Fibroblast of lung (primary cell): ENCODE data around the gene TASOR. TPM values are rescaled to one million over a fixed set of nuclear protein-coding genes. Genes with fewer than 3 reads are reported as not detected.
A peak's percentile ranks its signal among the peaks of the same experiment; 100 is the strongest.

Source experiments
- DNase-seq, 2 donors: peaks; one replicate each; pipeline versions ENCODE4 v3.0.0 to v3.0.0-alpha.2; 2010; ENCODE audit warnings: low read depth in 2 of 2
- H2AFZ ChIP-seq: 2 replicates; pipeline ENCODE4 v1.5.1; 2012; ENCODE audit warnings: low read length, control low read depth, inconsistent platforms
- H3K27ac ChIP-seq: 2 replicates; pipeline ENCODE4 v1.5.1; 2011; ENCODE audit warnings: low read length, control low read depth; ENCODE audit not compliant: insufficient read depth
- H3K27me3 ChIP-seq: 2 replicates; pipeline ENCODE4 v1.5.1; 2011; ENCODE audit warnings: mild to moderate bottlenecking, low read length; ENCODE audit not compliant: control insufficient read depth, insufficient read depth
- H3K36me3 ChIP-seq: 2 replicates; pipeline ENCODE4 v1.5.1; 2011; ENCODE audit warnings: low read length; ENCODE audit not compliant: control insufficient read depth, insufficient read depth
- H3K4me1 ChIP-seq: 2 replicates; pipeline ENCODE4 v1.5.1; 2011; ENCODE audit warnings: low read length; ENCODE audit not compliant: control insufficient read depth, insufficient read depth; ENCODE audit errors: extremely low read depth
- H3K4me2 ChIP-seq: 2 replicates; pipeline ENCODE4 v1.5.1; 2011; ENCODE audit warnings: low read length, control low read depth; ENCODE audit not compliant: insufficient read depth; ENCODE audit errors: extremely low read depth
- H3K4me3 ChIP-seq, 4 experiments: fragments of 200-600 bp in 1 of 4; sonication (generic) in 1 of 4; replicated peaks in 1 of 4; 2 replicates each; pipeline ENCODE4 v1.5.1; 2011 to 2016; ENCODE audit warnings: low read length in 4 of 4, low read depth in 3 of 4, mild to moderate bottlenecking in 3 of 4, control low read depth in 2 of 4, inconsistent platforms in 1 of 4, mixed read lengths in 1 of 4; ENCODE audit not compliant: insufficient read depth in 1 of 4; ENCODE audit errors: control extremely low read depth in 1 of 4
- H3K79me2 ChIP-seq: 2 replicates; pipeline ENCODE4 v1.5.1; 2012; ENCODE audit warnings: mild to moderate bottlenecking, low read length, inconsistent platforms; ENCODE audit not compliant: control insufficient read depth, insufficient read depth
- H3K9ac ChIP-seq: 2 replicates; pipeline ENCODE4 v1.5.1; 2011; ENCODE audit warnings: mild to moderate bottlenecking, low read length, control low read depth; ENCODE audit not compliant: insufficient read depth
- H3K9me3 ChIP-seq: 2 replicates; pipeline ENCODE4 v1.5.1; 2012; ENCODE audit warnings: low read depth, low read length; ENCODE audit not compliant: control insufficient read depth, insufficient read depth
- H4K20me1 ChIP-seq: 2 replicates; pipeline ENCODE4 v1.5.1; 2011; ENCODE audit warnings: low read length; ENCODE audit not compliant: control insufficient read depth, insufficient read depth; ENCODE audit errors: extremely low read depth
- CTCF ChIP-seq, 2 donors: IDR thresholded peaks in 1 of 2; conservative IDR thresholded peaks in 1 of 2; 1 replicate in 1 of 2; 2 replicates in 1 of 2; pipeline ENCODE4 v1.5.1; 2011 to 2012; ENCODE audit warnings: low read length in 2 of 2, control low read depth in 1 of 2, inconsistent platforms in 1 of 2, low read depth in 1 of 2, mild to moderate bottlenecking in 1 of 2
- EZH2 ChIP-seq: IDR thresholded peaks from 2 replicates; pipeline ENCODE4 v1.5.1; 2012; ENCODE audit warnings: low read length, control low read depth, mild to moderate bottlenecking; ENCODE audit errors: missing control alignments
- polyA minus RNA-seq: library from RNA; depleted of rRNA, polyadenylated mRNA; stranded (reverse); fragments of >200 nt; gene quantifications from 2 replicates; pipeline ENCODE4 v1.2.3, GENCODE V29; 2011; ENCODE audit warnings: low replicate concordance
- polyA plus RNA-seq, 2 donors: library from polyadenylated mRNA; depleted of rRNA in 1 of 2; stranded (reverse) in 1 of 2; unstranded in 1 of 2; fragments of >200 nt; gene quantifications; 2 replicates each; pipeline ENCODE4 v1.2.1, GENCODE V29; 2011 to 2012; ENCODE audit warnings: missing spikeins in 1 of 2
- total RNA-seq: library from RNA; depleted of rRNA; stranded (reverse); fragments of >200 nt; gene quantifications from 2 replicates; pipeline ENCODE4 v1.2.1, GENCODE V29; 2014

Gene TASOR
- 99.4 and 112 TPM in 2 replicates for total RNA-seq
- polyA plus RNA-seq = 28.3 and 37.0 TPM in 2 replicates
- polyA plus RNA-seq (2012) = 21.3 and 25.0 TPM in 2 replicates
- polyA minus RNA-seq = 17.3 and 18.3 TPM in 2 replicates

GRCh38 chr3:56683122-56683817, at the start of gene TASOR:
TASOR (minus strand) TSS chr3:56683265; CDS start chr3:56683006, 259 bp downstream.
- Histone ChIP-seq H3K36me3 (no peaks in the 10 kb centered on the region), H3K27ac (peak within 1 kb of the TSS; percentile 92), H3K9ac (peak within 1 kb of the TSS; percentile 87), H3K27me3 (no peaks in the 10 kb centered on the region), H2AFZ (peak within 1 kb of the TSS; percentile 85), H3K4me3 (peak within 1 kb of the TSS; percentile 70 to 95 (median 86)), H3K79me2 (peaks cover 30% of the 10 kb centered on the region), H4K20me1 (no peaks in the 10 kb centered on the region), H3K4me1 (no peaks in the 10 kb centered on the region), H3K4me2 (peak within 1 kb of the TSS; percentile 90), H3K9me3 (no peaks in the 10 kb centered on the region)
- DNase-seq = peak; percentile 72 to 80
- TF ChIP-seq CTCF (conservative IDR thresholded peaks at IDR 0.05 in 1 of 2, IDR thresholded peaks at IDR 0.05 in 1 of 2; ENCODE audit: low read depth in 1 of 2, low read length in 2 of 2) = no peak
- TF ChIP-seq EZH2 = no peak

- Histone ChIP-seq H3K4me3 (no peak overlapping the region), H3K79me2 (no peaks in the 10 kb centered on the region), H3K9ac (no peak overlapping the region), H3K4me1 (no peaks in the 10 kb centered on the region), H4K20me1 (no peaks in the 10 kb centered on the region), H2AFZ (no peak overlapping the region), H3K36me3 (no peaks in the 10 kb centered on the region), H3K27me3 (no peaks in the 10 kb centered on the region), H3K4me2 (no peak overlapping the region), H3K9me3 (no peaks in the 10 kb centered on the region), H3K27ac (no peak overlapping the region)
- no peak for TF ChIP-seq EZH2
- DNase-seq = no peak
Observed at GRCh38 chr3:56732109-56732508, 49.0 kb upstream of the TASOR start.

- no peaks in the 10 kb centered on the region for H4K20me1 ChIP-seq
- no peaks in the 10 kb centered on the region for H3K36me3 ChIP-seq
- no peaks in the 10 kb centered on the region for H3K79me2 ChIP-seq
- H3K27me3 ChIP-seq = no peaks in the 10 kb centered on the region
- DNase-seq = peak in 1 of 2 donors; percentile 16
- no peak overlapping the region for H2AFZ ChIP-seq
- H3K4me3 ChIP-seq = no peak overlapping the region
- no peak overlapping the region for H3K27ac ChIP-seq
- no peaks in the 10 kb centered on the region for H3K9me3 ChIP-seq
- no peak overlapping the region for H3K9ac ChIP-seq
- no peak for TF ChIP-seq CTCF (conservative IDR thresholded peaks at IDR 0.05 in 1 of 2, IDR thresholded peaks at IDR 0.05 in 1 of 2; ENCODE audit: low read depth in 1 of 2, low read length in 2 of 2)
- H3K4me1 ChIP-seq = no peaks in the 10 kb centered on the region
- no peak overlapping the region for H3K4me2 ChIP-seq
Observed at GRCh38 chr3:56725175-56725574, 42.1 kb upstream of the TASOR start.
